ENCODE data around the gene COL4A6.
"Not testable (repeated sequence)": the region's sequence is repeated elsewhere in the genome, so short reads cannot be mapped to it uniquely, and the experiment has no call there.

The COL4A6 gene

GRCh38 chrX:108438110-108438623, at the start of gene COL4A6:
Gene COL4A6, minus strand, starts transcription at chrX:108438422. Its CDS starts 226 bp downstream, at chrX:108438196.
- DNase-seq (ENCODE audit: low read depth in 2 of 2), result no peak

- no peak for DNase-seq (ENCODE audit: low read depth in 2 of 2)
These were observed 47.7 kb upstream of the COL4A6 start for GRCh38 chrX:108485960-108486359.

- DNase-seq (ENCODE audit: low read depth in 2 of 2), result no peak
These were observed 46.0 kb upstream of the COL4A6 start for GRCh38 chrX:108484251-108484650.

- not testable (repeated sequence) for DNase-seq (ENCODE audit: low read depth in 2 of 2)
These were observed 43.3 kb upstream of the COL4A6 start for GRCh38 chrX:108481528-108481927.

- no peak for DNase-seq (ENCODE audit: low read depth in 2 of 2)
These were observed 35.8 kb upstream of the COL4A6 start for GRCh38 chrX:108473979-108474378.

GRCh38 chrX:108468486-108468885, 30.3 kb upstream of the COL4A6 start:
- DNase-seq (ENCODE audit: low read depth in 2 of 2), result no peak

GRCh38 chrX:108464604-108465003, 26.4 kb upstream of the COL4A6 start:
- no peak for DNase-seq (ENCODE audit: low read depth in 2 of 2)

- DNase-seq (ENCODE audit: low read depth in 2 of 2), result no peak
These were observed 18.8 kb upstream of the COL4A6 start for GRCh38 chrX:108456971-108457477.

GRCh38 chrX:108453841-108454240, 15.6 kb upstream of the COL4A6 start:
- DNase-seq (ENCODE audit: low read depth in 2 of 2), result no peak

- DNase-seq (ENCODE audit: low read depth in 2 of 2), result no peak
These were observed 9.1 kb upstream of the COL4A6 start for GRCh38 chrX:108447303-108447702.

GRCh38 chrX:108442901-108443464, 4.8 kb upstream of the COL4A6 start:
- no peak for DNase-seq (ENCODE audit: low read depth in 2 of 2)

GRCh38 chrX:108439961-108440696, 1.9 kb upstream of the COL4A6 start:
- no peak for DNase-seq (ENCODE audit: low read depth in 2 of 2)

GRCh38 chrX:108439426-108439942, 1.3 kb upstream of the COL4A6 start, which contains the start of gene COL4A5:
Gene COL4A5, plus strand, starts transcription at chrX:108439838. Its CDS starts 288 bp downstream, at chrX:108440126.
- no peak for DNase-seq (ENCODE audit: low read depth in 2 of 2)

GRCh38 chrX:108437349-108438109, 693 bp downstream of the COL4A6 start:
- no peak for DNase-seq (ENCODE audit: low read depth in 2 of 2)

- no peak for DNase-seq (ENCODE audit: low read depth in 2 of 2)
These were observed 3.0 kb downstream of the COL4A6 start for GRCh38 chrX:108435261-108435660.

- DNase-seq (ENCODE audit: low read depth in 2 of 2), result no peak
These were observed 12.0 kb downstream of the COL4A6 start for GRCh38 chrX:108426262-108426661.

- no peak for DNase-seq (ENCODE audit: low read depth in 2 of 2)
These were observed 17.7 kb downstream of the COL4A6 start for GRCh38 chrX:108420481-108420880.

- DNase-seq (ENCODE audit: low read depth in 2 of 2), result no peak
These were observed 18.8 kb downstream of the COL4A6 start for GRCh38 chrX:108419401-108419800.

- no peak for DNase-seq (ENCODE audit: low read depth in 2 of 2)
These were observed 21.0 kb downstream of the COL4A6 start for GRCh38 chrX:108417257-108417656.

GRCh38 chrX:108415891-108416290, 22.3 kb downstream of the COL4A6 start:
- DNase-seq (ENCODE audit: low read depth in 2 of 2), result no peak

GRCh38 chrX:108415146-108415545, 23.1 kb downstream of the COL4A6 start:
- DNase-seq (ENCODE audit: low read depth in 2 of 2), result no peak

GRCh38 chrX:108412783-108413182, 25.4 kb downstream of the COL4A6 start:
- no peak for DNase-seq (ENCODE audit: low read depth in 2 of 2)
